ENCODE measurements around the gene TRAPPC3.
A peak's percentile ranks its signal among the peaks of the same experiment; 100 is the strongest.
"Not testable (repeated sequence)": the region's sequence is repeated elsewhere in the genome, so short reads cannot be mapped to it uniquely, and the experiment has no call there.

TRAPPC3 gene

GRCh38 chr1:36166136-36166535, 16.9 kb upstream of the TRAPPC3 start:
- DNase-seq, result no peak

- no peak for DNase-seq
These were observed 15.9 kb upstream of the TRAPPC3 start for GRCh38 chr1:36165145-36165544.

- DNase-seq, result no peak
These were observed 15.1 kb upstream of the TRAPPC3 start for GRCh38 chr1:36164361-36164760.

GRCh38 chr1:36163426-36163825, 14.1 kb upstream of the TRAPPC3 start:
- no peak for DNase-seq

- no peak for DNase-seq
These were observed 13.5 kb upstream of the TRAPPC3 start for GRCh38 chr1:36162680-36163239.

- DNase-seq, result peak in 6 of 14 donors; percentile 9 to 52 (median 34)
These were observed 12.6 kb upstream of the TRAPPC3 start for GRCh38 chr1:36161641-36162531.

GRCh38 chr1:36160949-36161485, 11.7 kb upstream of the TRAPPC3 start:
- DNase-seq, result peak in 11 of 14 donors; percentile 19 to 78 (median 56)

GRCh38 chr1:36160388-36160948, 11.2 kb upstream of the TRAPPC3 start:
- no peak for DNase-seq

- peak in 10 of 14 donors; percentile 13 to 71 (median 54) for DNase-seq
These were observed 10.5 kb upstream of the TRAPPC3 start for GRCh38 chr1:36159614-36160387.

GRCh38 chr1:36158827-36159252, 9.6 kb upstream of the TRAPPC3 start:
- not testable (repeated sequence) for DNase-seq

GRCh38 chr1:36157973-36158826, 8.9 kb upstream of the TRAPPC3 start:
- DNase-seq, result peak in 8 of 14 donors; percentile 18 to 52 (median 45)

GRCh38 chr1:36157115-36157903, 8.0 kb upstream of the TRAPPC3 start:
- peak in 4 of 14 donors; percentile 51 to 76 (median 55) for DNase-seq

GRCh38 chr1:36156329-36157114, 7.2 kb upstream of the TRAPPC3 start:
- DNase-seq, result peak in 12 of 14 donors; percentile 49 to 94 (median 80)

- DNase-seq, result peak; percentile 73 to 98 (median 92)
These were observed 6.4 kb upstream of the TRAPPC3 start, which contains the start of gene MAP7D1 for GRCh38 chr1:36155408-36156328. Gene MAP7D1, plus strand, starts transcription at chr1:36156160. Its CDS starts 258 bp downstream, at chr1:36156418.

- DNase-seq, result peak in 5 of 14 donors; percentile 21 to 60 (median 39)
These were observed 5.6 kb upstream of the TRAPPC3 start for GRCh38 chr1:36154765-36155407.

- no peak for DNase-seq
These were observed 5.0 kb upstream of the TRAPPC3 start for GRCh38 chr1:36154335-36154734.

- DNase-seq, result no peak
These were observed 4.2 kb upstream of the TRAPPC3 start for GRCh38 chr1:36153476-36153875.

GRCh38 chr1:36151845-36152203, 2.5 kb upstream of the TRAPPC3 start:
- no peak for DNase-seq
